GM12872 (cell line): Measurements from ENCODE around the gene TCF7L2.

Source experiments
- CTCF ChIP-seq: IDR thresholded peaks from 3 replicates; pipeline ENCODE4 v1.5.1; 2011; ENCODE audit warnings: low read depth, mild to moderate bottlenecking, low read length, moderate library complexity; ENCODE audit not compliant: insufficient read depth

The TCF7L2 gene

GRCh38 chr10:113161066-113161465 lies 211.0 kb downstream of the TCF7L2 start:
- no peak for TF ChIP-seq CTCF

- no peak for TF ChIP-seq CTCF
These were observed 212.9 kb downstream of the TCF7L2 start for GRCh38 chr10:113162960-113163359.

GRCh38 chr10:113165673-113166072 lies 215.6 kb downstream of the TCF7L2 start:
- TF ChIP-seq CTCF = no peak

GRCh38 chr10:113167702-113168101 lies 217.7 kb downstream of the TCF7L2 start:
- TF ChIP-seq CTCF = no peak

- TF ChIP-seq CTCF = no peak
These were observed 218.5 kb downstream of the TCF7L2 start for GRCh38 chr10:113168584-113168983.

GRCh38 chr10:113169111-113169510 lies 219.1 kb downstream of the TCF7L2 start:
- no peak for TF ChIP-seq CTCF

- no peak for TF ChIP-seq CTCF
These were observed 219.9 kb downstream of the TCF7L2 start for GRCh38 chr10:113169853-113170460.
